ENCODE results near the gene FAM168A.
"Not testable (repeated sequence)": the region's sequence is repeated elsewhere in the genome, so short reads cannot be mapped to it uniquely, and the experiment has no call there.

The FAM168A gene

DNA sequence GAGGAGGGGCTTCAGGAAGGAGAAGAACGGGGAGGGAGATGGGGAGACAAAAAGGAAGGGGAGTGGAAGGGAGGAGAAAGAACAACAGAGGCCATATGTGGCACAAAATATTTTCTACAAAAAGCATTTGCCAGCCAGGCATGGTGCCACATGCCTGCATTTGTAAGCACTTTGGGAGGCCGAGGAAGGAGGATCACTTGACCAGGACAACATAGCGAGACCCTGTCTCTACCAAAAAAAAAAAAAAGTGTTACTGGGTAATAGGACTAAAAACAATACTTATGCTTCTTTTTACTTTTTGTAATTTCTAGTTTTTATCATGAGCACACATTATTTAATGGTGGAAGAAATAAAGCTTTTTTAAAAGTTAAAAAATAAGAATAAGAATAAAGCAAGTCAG is 5.3 kb downstream of the FAM168A start:
- no peak for DNase-seq

DNA sequence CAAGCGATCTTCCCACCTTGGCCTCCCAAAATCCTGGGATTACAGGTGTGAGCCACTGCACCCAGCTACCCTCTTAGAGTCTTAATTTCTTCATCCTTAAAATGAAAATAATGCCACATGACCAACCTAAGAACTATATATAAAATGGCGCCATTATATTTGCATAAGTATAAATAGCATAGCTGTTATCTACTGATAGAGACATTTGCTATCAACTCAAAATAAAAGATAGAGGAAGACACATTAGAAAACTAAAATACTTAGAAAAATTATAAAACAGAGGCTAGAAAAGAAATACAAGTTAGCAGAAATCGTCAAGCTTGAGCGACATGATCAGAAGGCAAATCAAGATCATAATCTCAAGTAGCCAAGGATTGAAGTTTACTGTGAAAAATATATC is 6.2 kb downstream of the FAM168A start:
- DNase-seq = no peak

DNA sequence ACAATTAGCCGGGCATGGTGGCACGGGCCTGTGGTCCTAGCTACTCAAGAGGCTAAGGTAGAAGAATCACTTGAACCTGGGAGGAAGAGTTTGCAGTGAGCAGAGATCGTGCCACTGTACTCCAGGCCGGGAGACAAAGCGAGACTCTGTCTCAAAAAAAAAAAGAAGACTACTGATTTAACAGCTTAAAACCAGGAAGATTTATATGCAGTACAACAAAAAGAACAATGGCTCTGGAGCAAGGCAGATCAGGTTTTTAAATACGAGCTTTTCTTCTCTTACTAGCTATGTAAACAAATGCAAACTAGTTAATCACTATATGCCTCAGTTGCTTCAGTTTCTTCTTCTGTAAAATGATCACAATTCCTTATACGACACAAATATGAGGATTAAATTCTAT is 6.9 kb downstream of the FAM168A start:
- no peak for DNase-seq

DNA sequence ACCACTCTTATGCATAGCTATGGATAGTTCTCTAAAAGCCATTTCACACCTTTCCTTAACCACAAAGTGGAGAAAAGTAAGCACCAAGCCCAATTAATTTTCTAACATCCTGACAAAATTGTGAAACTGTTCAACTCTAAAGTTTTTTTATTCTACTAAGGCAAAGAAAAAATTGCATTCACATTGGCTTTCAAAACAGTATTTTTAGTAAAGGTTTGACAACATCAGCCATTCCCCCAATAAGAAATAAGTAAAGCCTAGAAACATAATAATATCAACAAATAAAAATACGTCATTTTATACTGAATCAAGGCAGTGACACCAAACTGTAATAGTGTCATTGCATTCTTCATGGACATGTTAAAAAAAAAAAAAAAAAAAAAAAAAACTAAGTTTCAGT is 11.1 kb downstream of the FAM168A start:
- no peak for DNase-seq

DNA sequence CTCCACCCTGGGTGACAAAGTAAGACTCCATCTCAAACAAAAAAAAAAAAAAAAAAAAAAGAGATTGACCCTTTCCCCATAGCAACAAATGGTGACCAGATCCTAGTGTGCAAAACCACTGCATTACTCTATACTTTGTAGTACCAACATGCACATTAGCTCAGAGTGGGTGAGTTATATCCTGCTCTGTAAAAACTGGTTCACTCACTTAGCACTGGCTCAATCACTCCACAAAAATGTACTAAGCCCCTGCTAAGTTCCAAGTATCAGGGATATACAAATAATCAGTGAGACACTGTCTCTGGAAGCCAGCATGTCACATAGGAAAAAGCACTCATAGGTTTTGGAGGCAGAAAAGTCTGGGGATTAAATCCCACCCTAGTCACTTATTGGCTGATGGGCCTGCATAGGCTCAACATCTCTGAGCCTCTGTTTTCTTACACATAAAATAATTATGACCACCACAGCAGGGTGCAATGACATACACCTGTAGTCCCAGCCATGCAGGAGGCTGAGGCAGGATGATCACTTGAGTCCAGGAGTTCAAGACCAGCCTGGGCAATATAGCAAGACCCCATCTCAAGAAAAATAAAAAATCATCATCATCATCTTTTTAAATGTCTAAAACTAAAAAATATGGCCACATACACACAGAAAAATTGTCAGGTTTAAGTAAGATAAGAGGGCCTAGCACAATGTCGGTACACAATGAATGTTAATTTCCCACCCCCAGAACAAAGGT is 11.9 kb downstream of the FAM168A start:
- no peak for DNase-seq

DNA sequence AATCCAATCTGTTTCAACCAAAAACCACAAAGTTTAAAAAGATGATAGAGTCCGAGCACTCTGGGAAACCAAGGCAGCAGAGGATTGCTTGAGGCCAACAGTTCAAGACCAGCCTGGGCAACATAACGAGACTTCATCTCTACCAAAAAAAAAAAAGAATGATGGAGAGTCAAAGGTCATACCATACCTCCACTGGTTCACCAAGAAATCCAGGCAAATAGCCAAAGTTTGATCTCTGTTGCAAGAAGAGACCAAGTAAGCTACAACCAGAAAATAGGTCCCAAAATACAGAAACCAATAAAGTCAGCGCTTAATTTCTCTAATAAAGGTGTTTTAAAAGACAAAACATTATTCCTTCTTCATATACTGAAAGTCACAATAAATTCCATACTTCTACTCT is 13.1 kb downstream of the FAM168A start:
- DNase-seq = no peak

DNA sequence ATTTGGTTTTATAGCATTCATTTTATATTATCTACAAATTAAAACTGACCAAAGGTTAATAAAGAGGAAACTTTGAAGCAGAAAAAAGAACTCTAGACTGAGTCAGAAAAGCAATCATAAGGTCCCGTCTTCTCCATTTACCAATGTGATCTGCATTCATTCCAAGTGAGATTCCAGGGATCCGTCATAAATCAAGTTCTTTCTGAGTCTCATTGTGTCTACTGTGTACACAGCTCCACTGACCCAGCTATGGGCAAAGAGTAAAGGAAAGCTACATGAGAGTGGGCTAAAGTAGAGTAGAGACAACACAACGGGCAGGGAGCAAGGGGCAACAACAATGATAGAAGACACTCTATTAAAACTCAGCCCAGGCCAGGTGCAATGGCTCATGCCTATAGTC is 15.3 kb downstream of the FAM168A start:
- no peak for DNase-seq

DNA sequence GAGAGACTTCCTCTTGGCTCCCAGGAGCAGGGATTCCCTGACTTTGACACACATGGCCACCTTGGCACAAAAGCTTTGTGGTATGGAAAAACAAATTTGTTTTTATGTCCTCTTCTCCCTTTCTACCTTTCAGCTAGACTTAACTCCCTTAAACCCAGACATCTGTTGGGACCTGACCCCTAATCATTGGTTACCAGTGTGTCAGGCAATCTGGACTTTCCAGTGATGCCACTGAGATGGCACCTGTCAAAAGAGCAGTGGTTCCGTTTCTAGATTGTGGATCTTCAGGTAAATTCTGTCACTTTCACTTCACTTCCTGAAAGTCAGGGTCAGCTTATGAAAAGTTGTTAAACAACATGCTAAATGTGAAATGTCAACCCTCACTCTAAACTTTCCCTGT is 17.2 kb downstream of the FAM168A start:
- not testable (repeated sequence) for DNase-seq

DNA sequence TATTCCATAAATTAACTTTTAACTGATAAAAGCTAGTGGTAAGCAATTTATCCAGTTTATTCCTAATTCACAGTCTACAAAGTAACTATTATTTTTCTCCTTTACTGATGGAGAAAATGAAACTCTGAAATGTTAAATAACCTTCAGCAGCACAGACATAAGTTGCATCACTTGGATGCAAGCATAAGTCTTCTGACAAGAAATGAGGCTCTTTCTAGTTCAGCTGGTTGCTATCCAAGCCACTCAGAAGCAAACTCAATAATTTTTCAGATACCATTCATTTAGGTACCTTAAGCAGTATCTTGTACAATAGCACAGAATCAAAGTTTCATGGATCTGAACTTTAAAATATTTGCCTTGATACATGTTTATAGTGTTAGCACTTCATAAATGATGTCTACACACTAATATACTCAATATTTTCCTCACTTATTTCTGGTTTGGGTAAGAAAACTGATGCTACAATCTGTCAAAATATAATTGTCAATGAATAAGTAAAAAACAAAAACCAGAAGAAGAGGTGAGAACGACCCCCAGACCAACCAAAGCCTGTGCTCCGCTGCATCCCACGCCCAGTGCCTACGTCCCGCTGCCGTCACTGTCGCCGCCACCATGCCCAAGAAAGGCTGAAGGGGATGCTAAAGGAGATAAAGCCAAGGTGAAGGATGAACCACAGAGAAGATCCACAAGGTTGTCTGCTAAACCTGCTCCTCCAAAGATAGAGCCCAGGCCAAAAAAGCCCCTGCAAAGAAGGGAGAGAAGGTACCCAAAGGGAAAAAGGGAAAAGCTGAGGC is 18.1 kb downstream of the FAM168A start:
- DNase-seq = no peak

DNA sequence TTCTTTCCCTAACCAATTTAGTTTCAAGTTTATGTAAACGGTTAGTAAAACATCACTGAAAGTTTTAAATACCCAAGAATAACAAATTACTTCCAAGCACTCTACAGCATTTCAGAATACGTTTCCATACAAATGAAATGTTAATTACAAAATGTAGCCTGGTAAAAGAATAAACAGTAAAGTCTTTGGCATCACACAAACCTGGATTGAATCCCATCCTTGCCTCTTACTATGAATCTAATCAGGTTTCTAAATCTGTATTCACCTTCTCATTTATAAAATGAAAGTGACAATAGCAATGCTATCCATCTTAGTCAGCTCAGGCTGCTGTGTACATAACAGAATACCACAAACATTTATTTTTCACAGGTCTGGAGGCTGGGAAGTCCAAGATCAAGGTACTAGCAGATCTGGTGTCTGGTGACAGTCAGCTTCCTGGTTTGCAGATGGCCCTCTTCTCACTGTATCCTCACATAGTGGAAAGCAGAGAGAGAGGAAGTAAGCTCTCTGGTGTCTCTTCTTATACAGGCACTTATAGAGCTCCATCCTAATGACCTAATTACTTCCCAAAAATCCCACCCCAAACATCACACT is 19.2 kb downstream of the FAM168A start:
- DNase-seq = no peak

DNA sequence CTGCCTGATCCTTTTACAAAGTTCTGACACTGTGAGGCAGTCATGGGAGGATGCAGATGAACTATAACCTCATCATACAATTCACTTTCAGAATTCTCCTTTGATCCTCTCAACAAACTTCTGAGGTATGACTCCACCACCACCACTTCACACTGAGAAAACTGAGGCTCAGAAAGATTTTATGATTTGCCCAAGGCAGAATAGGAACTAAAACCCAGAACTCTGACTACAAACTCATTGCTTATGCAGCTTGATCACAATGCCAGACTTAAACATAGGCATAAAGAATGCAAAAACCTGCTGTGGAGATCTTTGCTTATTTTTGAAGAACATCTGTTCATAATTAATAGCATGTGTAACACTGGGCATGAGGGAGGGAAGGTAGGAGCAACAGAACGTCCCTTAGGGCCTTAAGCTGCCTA is 20.4 kb downstream of the FAM168A start:
- DNase-seq = no peak

DNA sequence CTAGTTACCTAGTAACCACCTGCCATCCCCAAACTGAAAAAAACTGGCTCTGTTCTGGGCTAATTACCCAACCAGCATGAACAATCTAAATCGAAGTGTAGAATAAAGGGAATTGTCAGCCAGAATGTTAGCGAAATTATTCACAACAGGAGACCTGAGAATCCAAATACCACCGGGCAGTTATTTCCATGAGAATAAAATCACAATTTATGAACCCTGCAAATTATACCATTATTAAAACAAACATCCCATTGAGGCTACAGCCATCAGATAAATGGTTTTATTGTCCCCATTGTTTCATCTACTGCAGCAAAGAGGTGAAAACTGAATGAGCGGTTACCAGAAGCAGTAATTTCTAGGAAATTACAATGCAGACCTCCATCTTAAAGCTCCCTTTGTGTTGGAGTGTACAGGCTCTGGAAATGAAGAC is 21.7 kb downstream of the FAM168A start:
- no peak for DNase-seq

DNA sequence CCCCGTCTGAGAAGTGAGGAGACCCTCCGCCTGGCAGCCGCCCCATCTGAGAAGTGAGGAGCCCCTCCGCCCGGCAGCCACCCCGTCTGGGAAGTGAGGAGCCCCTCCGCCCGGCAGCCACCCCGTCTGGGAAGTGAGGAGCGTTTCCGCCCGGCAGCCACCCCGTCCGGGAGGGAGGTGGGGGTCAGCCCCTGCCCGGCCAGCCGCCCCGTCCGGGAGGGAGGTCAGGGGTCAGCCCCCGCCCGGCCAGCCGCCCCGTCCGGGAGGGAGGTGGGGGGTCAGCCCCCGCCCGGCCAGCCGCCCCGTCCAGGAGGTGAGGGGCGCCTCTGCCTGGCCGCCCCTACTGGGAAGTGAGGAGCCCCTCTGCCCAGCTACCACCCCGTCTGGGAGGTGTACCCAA is 25.9 kb downstream of the FAM168A start:
- DNase-seq = not testable (repeated sequence)

DNA sequence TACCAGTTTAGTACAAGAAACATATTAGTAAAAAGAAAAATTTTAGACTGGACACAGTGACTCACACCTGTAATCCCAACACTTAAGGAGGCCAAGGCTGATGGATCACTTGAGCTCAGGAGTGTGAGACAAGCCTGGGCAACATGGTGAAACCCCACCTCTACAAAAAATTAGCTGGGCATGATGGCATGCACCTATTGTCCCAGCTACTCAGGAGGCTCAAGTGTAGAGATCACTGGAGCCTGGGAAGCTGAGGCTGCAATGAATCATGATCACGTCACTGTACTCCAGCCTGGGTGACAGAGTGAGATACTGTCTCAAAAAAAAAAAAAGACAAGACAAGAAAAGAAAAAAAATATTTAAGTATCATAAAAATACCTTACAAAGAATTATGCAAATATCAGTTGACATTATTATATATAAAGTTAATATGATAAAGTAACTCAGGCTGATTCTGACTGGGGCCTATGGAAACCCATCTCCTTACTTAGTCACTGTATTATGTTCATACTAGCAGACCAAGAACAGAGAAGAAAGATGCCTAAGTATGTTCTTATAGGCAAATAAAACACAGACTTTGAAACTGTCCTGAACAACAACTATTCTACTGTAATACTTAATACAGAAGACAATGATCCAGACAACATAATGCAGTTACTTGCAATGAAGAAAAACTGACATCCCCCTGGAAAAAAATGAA is 27.3 kb downstream of the FAM168A start:
- DNase-seq = no peak

DNA sequence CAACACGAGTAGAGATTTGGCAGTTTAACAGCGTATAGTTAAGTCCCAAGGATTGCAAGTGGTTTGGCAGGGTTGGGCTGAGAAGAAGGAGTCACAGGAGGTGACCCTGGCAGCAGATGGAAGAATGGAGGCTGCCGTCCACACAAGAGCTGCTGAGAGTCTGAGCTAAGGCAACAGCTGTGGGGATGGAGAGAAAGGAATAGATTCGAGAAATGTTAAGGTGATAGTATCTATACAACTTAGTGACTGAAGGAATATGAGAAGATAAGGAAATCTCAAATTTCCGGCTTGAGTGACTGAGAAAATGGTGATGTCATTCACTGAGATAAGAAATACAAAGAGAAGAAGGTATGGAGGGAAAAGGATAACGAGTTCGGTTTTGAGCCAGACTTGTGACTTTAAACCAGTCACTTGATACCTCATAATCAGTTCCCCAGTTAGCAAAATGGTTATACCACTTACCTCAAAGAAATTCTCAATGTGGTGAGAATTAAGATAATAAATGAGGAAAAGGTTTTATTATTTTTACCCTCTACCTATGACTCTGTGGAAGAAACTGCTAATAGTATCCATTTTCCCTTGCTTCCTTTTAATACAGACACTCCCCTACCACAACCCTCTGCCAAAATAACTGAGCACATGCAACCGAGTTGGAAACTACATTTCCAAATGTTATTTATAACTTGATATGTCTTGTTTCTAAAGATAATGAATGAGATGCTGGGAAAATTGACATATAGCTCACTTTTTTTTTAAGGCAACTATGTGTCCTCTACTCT is 30.7 kb downstream of the FAM168A start:
- no peak for DNase-seq

DNA sequence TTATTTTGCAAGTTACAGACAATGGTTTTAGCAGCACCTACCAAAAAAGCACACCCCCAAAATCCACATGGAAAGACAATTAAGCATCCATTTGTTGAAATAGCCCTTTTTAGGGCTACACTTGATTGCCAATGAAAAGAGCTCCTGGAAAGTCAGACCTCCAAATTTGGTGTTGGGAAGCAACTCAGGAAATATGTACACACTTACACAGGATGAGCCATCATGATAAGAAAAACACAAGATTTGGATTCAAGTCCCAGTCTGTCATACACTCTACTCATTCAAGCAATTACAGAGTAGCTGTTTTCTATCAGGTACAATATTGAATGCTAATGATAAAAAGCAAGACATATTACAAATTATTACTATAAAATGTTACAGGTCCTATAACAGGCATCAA is 31.5 kb downstream of the FAM168A start:
- DNase-seq = no peak

DNA sequence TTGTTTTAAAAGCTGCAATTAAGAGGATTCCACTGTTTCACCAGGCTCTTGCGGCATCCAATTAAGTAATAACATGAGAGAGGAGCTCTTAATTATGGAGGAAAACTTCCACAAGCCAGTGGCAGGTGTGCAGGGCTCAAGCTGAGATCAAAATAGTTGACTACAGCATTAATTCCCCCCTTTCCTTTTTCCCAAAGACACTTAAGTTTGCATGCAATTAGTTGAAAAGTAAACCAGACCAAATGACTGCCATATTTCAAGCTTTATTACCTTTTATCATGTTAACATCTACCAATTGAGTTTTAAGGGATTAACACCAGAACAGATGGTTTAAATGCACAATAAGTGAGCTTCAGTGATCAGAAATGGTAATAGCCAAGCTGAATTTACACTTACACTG is 32.1 kb downstream of the FAM168A start:
- no peak for DNase-seq

DNA sequence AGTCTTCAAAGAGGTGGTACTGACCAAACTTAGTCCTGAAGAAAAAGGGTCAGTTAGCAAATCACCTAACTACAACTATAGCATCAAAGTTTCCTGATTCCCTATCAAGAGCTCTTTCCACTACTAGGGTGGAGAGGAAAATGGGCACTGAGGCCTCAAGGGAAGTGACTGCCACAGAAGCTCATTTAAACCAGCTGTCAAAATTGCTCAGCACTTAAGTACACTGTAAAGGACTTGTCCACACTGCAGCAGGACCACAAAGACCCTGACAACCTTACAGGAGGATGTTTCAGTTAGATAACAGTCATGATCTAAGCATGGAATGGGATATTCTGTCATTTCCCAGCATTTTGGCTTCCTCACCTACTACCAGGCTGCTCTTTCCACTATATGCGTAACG is 33.0 kb downstream of the FAM168A start:
- no peak for DNase-seq

DNA sequence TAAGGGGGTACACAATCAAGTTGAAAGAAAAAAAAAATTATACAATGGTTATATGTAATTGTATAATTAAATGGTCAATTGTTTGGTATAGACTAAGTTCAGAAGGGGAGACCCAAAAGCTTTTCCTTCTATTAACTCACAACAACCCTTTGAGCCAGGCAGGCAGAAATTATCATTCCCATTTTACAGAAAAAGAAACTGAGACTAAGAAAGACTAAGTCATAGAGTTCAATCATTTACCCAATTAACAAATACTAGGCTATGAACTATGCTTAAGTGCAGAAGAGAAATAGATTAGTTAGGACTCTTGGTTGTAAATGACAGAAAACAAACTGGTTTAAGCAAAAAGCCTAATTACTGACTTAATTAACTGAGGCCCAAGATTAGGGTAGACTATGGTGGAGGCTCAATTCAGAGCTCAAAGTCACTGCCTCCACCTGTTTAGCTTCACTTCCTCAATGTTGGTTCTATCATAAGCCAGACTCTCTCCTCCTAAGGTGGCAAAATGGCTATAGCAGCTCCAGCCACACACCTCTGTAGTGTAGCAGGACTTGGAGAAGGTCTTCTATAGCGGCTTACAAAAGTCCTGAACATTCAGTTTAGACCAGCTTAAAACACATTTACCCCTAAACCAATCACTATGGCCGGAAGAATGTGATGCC is 34.2 kb downstream of the FAM168A start:
- no peak for DNase-seq

DNA sequence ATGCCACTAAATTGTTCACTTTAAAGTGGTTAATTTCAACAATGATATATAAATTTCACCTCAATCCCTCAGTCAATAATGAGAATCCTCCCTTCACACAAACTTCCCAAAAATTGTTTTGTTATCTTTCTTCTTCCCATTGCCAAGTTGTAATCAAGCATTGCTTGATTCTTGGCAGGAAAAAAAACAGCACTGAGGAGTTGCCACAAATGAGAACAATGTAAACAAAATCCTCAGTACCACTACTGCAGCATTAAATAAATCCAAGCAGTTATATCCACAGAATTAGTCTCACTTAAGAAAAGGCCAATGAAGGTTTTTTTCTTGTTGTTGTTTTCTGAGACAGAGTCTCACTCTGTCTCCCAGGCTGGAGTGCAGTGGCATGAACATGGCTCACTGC is 38.2 kb downstream of the FAM168A start:
- DNase-seq = no peak

DNA sequence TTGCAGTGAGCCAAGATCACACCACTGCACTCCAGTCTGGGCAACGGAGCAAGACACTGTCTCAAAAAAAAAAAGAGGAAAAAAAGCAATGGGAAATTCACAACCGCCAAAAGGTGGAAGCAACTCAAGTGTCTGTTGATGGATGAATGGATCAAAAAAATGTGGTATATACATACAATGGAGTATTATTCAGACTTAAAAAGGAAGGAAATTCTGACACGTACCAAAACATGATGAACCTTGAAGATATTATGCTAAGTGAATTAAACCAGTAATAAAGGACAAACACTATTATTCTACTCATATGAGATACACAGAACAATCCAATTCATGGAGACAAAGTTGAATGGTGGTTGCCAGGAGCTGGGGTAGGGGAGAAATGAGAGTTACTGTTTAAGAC is 40.9 kb downstream of the FAM168A start:
- DNase-seq = no peak

DNA sequence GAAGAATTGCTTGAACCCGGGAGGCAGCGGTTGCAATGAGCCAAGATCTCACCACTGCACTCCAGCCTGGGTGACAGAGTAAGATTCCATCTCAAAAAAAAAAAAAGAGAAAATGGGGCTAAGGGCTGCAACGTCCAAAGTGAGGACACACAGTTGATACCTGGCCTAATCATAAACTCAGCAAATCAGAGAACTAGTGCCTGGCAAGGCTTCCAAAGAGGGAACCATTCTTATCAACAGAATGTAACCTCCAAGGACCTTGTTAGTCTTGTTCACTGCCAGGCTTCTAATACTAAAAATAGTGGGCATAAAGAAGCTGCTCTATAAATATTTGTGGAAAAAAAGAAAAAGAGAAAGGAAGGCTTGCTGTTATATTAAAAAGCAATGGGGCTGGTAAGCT is 42.3 kb downstream of the FAM168A start:
- no peak for DNase-seq

All from CD4-positive, alpha-beta T cell treated with Interleukin-6 for 4 hours (primary cell).